ENCODE data around the gene KRT79. TPM values are rescaled to one million over a fixed set of nuclear protein-coding genes. Genes with fewer than 3 reads are reported as not detected.
A peak's percentile ranks its signal among the peaks of the same experiment; 100 is the strongest.

KRT79 gene
- total and polyA plus RNA-seq, 3 experiments from 2014 or later = not detected

- H3K4me3 Mint-ChIP-seq = peak overlapping the region; percentile 74 to 90 (median 81)
- H3K4me3 ChIP-seq (ENCODE audit: low read length) = peak overlapping the region; percentile 2
- H3K27me3 Mint-ChIP-seq = peaks cover under 1 to 2% of the 10 kb centered on the region in 2 donors
- peak overlapping the region; percentile 58 for H3K27ac ChIP-seq (ENCODE audit: low read depth, low read length)
- no peak for DNase-seq
- H3K4me1 ChIP-seq (ENCODE audit: insufficient read depth, low read length) = peaks cover 15% of the 10 kb centered on the region
- ChIA-PET POLR2A (no interaction called here), CTCF (interaction anchor here (1.6 to 16.3 kb wide), 4 partner anchors 10 to 292 kb away, joined by 11 to 276 read pairs (median 14); no protein-coding TSS in a partner anchor)
- H3K36me3 ChIP-seq (ENCODE audit: insufficient read depth, low read length) = no peaks in the 10 kb centered on the region
- no peaks in the 10 kb centered on the region for H3K9me3 Mint-ChIP-seq
- H3K27me3 ChIP-seq (ENCODE audit: insufficient read depth, low read length, poor library complexity, severe bottlenecking) = no peaks in the 10 kb centered on the region
- no peaks in the 10 kb centered on the region for H3K9me3 ChIP-seq (ENCODE audit: low read length)
- peaks cover 16 to 28% (median 23%) of the 10 kb centered on the region in 3 donors for H3K4me1 Mint-ChIP-seq
- no peaks in the 10 kb centered on the region for H3K36me3 Mint-ChIP-seq
- peak overlapping the region in 6 of 8 donors; percentile 12 to 96 (median 68) for H3K27ac Mint-ChIP-seq
Measured at GRCh38 chr12:52874573-52875435, 40.7 kb upstream of the KRT79 start.

- no peaks in the 10 kb centered on the region for H3K36me3 Mint-ChIP-seq
- peak overlapping the region in 7 of 8 donors; percentile 34 to 96 (median 90) for H3K27ac Mint-ChIP-seq
Measured at GRCh38 chr12:52873832-52874572, 39.9 kb upstream of the KRT79 start.

GRCh38 chr12:52873513-52873831 lies 39.4 kb upstream of the KRT79 start:
- peak overlapping the region in 6 of 8 donors; percentile 34 to 94 (median 84) for H3K27ac Mint-ChIP-seq
- peaks cover 0 to 2% of the 10 kb centered on the region in 2 donors for H3K27me3 Mint-ChIP-seq
- Histone ChIP-seq H3K36me3 (ENCODE audit: insufficient read depth, low read length) (no peaks in the 10 kb centered on the region), H3K4me3 (ENCODE audit: low read length) (no peak overlapping the region), H3K4me1 (ENCODE audit: insufficient read depth, low read length) (peaks cover 16% of the 10 kb centered on the region), H3K27me3 (ENCODE audit: insufficient read depth, low read length, poor library complexity, severe bottlenecking) (no peaks in the 10 kb centered on the region), H3K27ac (ENCODE audit: low read depth, low read length) (peak overlapping the region; percentile 68), H3K9me3 (ENCODE audit: low read length) (no peaks in the 10 kb centered on the region)
- CTCF ChIA-PET = interaction anchor here (1.0 to 16.3 kb wide), 6 partner anchors 12 to 718 kb away, joined by 3 to 276 read pairs (median 8); no protein-coding TSS in a partner anchor
- POLR2A ChIA-PET = no interaction called here
- peaks cover 14 to 23% (median 22%) of the 10 kb centered on the region in 3 donors for H3K4me1 Mint-ChIP-seq
- H3K36me3 Mint-ChIP-seq = no peaks in the 10 kb centered on the region
- peak overlapping the region; percentile 63 to 94 (median 79) for H3K4me3 Mint-ChIP-seq
- no peak for DNase-seq
- no peaks in the 10 kb centered on the region for H3K9me3 Mint-ChIP-seq

More at GRCh38 chr12:52873832-52874572, 39.9 kb upstream of the KRT79 start:
- Histone ChIP-seq H3K4me3 (ENCODE audit: low read length) (peak overlapping the region; percentile 29), H3K36me3 (ENCODE audit: insufficient read depth, low read length) (no peaks in the 10 kb centered on the region), H3K9me3 (ENCODE audit: low read length) (no peaks in the 10 kb centered on the region), H3K27me3 (ENCODE audit: insufficient read depth, low read length, poor library complexity, severe bottlenecking) (no peaks in the 10 kb centered on the region), H3K27ac (ENCODE audit: low read depth, low read length) (peak overlapping the region; percentile 68), H3K4me1 (ENCODE audit: insufficient read depth, low read length) (peaks cover 16% of the 10 kb centered on the region)
- POLR2A ChIA-PET = no interaction called here
- CTCF ChIA-PET = interaction anchor here (1.0 to 16.3 kb wide), 6 partner anchors 11 to 719 kb away, joined by 3 to 276 read pairs (median 8); no protein-coding TSS in a partner anchor
- Mint-ChIP-seq H3K4me3 (peak overlapping the region; percentile 77 to 94 (median 85)), H3K9me3 (no peaks in the 10 kb centered on the region), H3K4me1 (peaks cover 15 to 23% (median 22%) of the 10 kb centered on the region in 3 donors), H3K27me3 (peaks cover 0 to 2% of the 10 kb centered on the region in 2 donors)
- DNase-seq = peak; percentile 30 to 70 (median 40)

GRCh38 chr12:52872644-52873389 lies 38.7 kb upstream of the KRT79 start:
- peak overlapping the region; percentile 68 for H3K27ac ChIP-seq (ENCODE audit: low read depth, low read length)
- ChIA-PET CTCF (interaction anchor here (1.2 to 16.3 kb wide), 3 partner anchors 12 to 290 kb away, joined by 4 to 276 read pairs (median 16); no protein-coding TSS in a partner anchor), POLR2A (no interaction called here)
- Mint-ChIP-seq H3K27me3 (peaks cover 0 to 2% of the 10 kb centered on the region in 2 donors), H3K4me3 (peak overlapping the region; percentile 33 to 87 (median 75)), H3K36me3 (no peaks in the 10 kb centered on the region), H3K9me3 (no peaks in the 10 kb centered on the region), H3K4me1 (peaks cover 14 to 24% (median 23%) of the 10 kb centered on the region in 3 donors), H3K27ac (peak overlapping the region in 4 of 8 donors; percentile 32 to 94 (median 62))
- H3K4me1 ChIP-seq (ENCODE audit: insufficient read depth, low read length) = peaks cover 21% of the 10 kb centered on the region
- no peak for DNase-seq
- H3K36me3 ChIP-seq (ENCODE audit: insufficient read depth, low read length) = no peaks in the 10 kb centered on the region
- no peak overlapping the region for H3K4me3 ChIP-seq (ENCODE audit: low read length)
- H3K9me3 ChIP-seq (ENCODE audit: low read length) = no peaks in the 10 kb centered on the region
- H3K27me3 ChIP-seq (ENCODE audit: insufficient read depth, low read length, poor library complexity, severe bottlenecking) = no peaks in the 10 kb centered on the region

- H3K4me1 Mint-ChIP-seq = peaks cover 21 to 33% (median 33%) of the 10 kb centered on the region in 3 donors
- Histone ChIP-seq H3K36me3 (ENCODE audit: insufficient read depth, low read length) (no peaks in the 10 kb centered on the region), H3K4me3 (ENCODE audit: low read length) (no peak overlapping the region), H3K27me3 (ENCODE audit: insufficient read depth, low read length, poor library complexity, severe bottlenecking) (no peaks in the 10 kb centered on the region), H3K9me3 (ENCODE audit: low read length) (no peaks in the 10 kb centered on the region), H3K4me1 (ENCODE audit: insufficient read depth, low read length) (peaks cover 28% of the 10 kb centered on the region), H3K27ac (ENCODE audit: low read depth, low read length) (no peak overlapping the region)
- no peaks in the 10 kb centered on the region for H3K9me3 Mint-ChIP-seq
- H3K27me3 Mint-ChIP-seq = peaks cover 0 to 2% of the 10 kb centered on the region in 2 donors
- DNase-seq = peak in 1 of 5 donors; percentile 14
- H3K36me3 Mint-ChIP-seq = no peaks in the 10 kb centered on the region
- H3K4me3 Mint-ChIP-seq = no peak overlapping the region
- ChIA-PET POLR2A (no interaction called here), CTCF (interaction anchor here (1.0 to 16.3 kb wide), 5 partner anchors 9 to 547 kb away, joined by 3 to 276 read pairs (median 9); no protein-coding TSS in a partner anchor)
- H3K27ac Mint-ChIP-seq = peak overlapping the region in 3 of 8 donors; percentile 37 to 64 (median 45)
Measured at GRCh38 chr12:52871291-52872039, 37.4 kb upstream of the KRT79 start.

- H3K27me3 Mint-ChIP-seq = no peaks in the 10 kb centered on the region
- H3K36me3 ChIP-seq (ENCODE audit: insufficient read depth, low read length) = no peaks in the 10 kb centered on the region
- no peak overlapping the region for H3K4me3 Mint-ChIP-seq
- H3K4me3 ChIP-seq (ENCODE audit: low read length) = no peak overlapping the region
- ChIA-PET POLR2A (no interaction called here), CTCF (interaction anchor here (0.6 to 16.3 kb wide), 11 partner anchors 10 to 852 kb away, joined by 3 to 276 read pairs (median 4); no protein-coding TSS in a partner anchor)
- no peaks in the 10 kb centered on the region for H3K36me3 Mint-ChIP-seq
- peak overlapping the region in 5 of 8 donors; percentile 6 to 64 (median 43) for H3K27ac Mint-ChIP-seq
- H3K4me1 ChIP-seq (ENCODE audit: insufficient read depth, low read length) = peaks cover 28% of the 10 kb centered on the region
- DNase-seq = peak; percentile 59 to 83 (median 69)
- no peaks in the 10 kb centered on the region for H3K9me3 ChIP-seq (ENCODE audit: low read length)
- H3K9me3 Mint-ChIP-seq = no peaks in the 10 kb centered on the region
- H3K27ac ChIP-seq (ENCODE audit: low read depth, low read length) = no peak overlapping the region
- peaks cover 21 to 33% (median 33%) of the 10 kb centered on the region in 3 donors for H3K4me1 Mint-ChIP-seq
- no peaks in the 10 kb centered on the region for H3K27me3 ChIP-seq (ENCODE audit: insufficient read depth, low read length, poor library complexity, severe bottlenecking)
Measured at GRCh38 chr12:52870361-52871290, 36.5 kb upstream of the KRT79 start.

Data from CD8-positive, alpha-beta memory T cell (primary cell).